GM23338 (cell line): Measurements from ENCODE around the gene C2. TPM values are rescaled to one million over a fixed set of nuclear protein-coding genes. Genes with fewer than 3 reads are reported as not detected.

Experiments
- ATAC-seq: fragments of 200-7000 bp; cut with Tn5 transposase; 3 replicates; pipeline ENCODE4 v1.9.1; 2020
- DNase-seq: peaks from one replicate; pipeline ENCODE4 v3.0.0-alpha.2; 2015; ENCODE audit warnings: low spot score
- H2AFZ ChIP-seq: fragments of 200-600 bp; sonication (generic); 2 replicates; pipeline ENCODE4 v1.8.0; 2016; ENCODE audit warnings: antibody characterized with exemption, mild to moderate bottlenecking, moderate library complexity
- H3F3A ChIP-seq: fragments of 200-600 bp; sonication (generic); replicated peaks from 2 replicates; pipeline ENCODE4 v1.8.0; 2017; ENCODE audit warnings: antibody characterized with exemption, mixed run types, low read depth
- H3K27ac ChIP-seq: fragments of 200-600 bp; sonication (generic); 2 replicates; pipeline ENCODE4 v1.6.1; 2016; ENCODE audit warnings: low read depth
- H3K27me3 ChIP-seq: fragments of 200-600 bp; sonication (generic); 2 replicates; pipeline ENCODE4 v1.8.0; 2016; ENCODE audit warnings: mild to moderate bottlenecking, mixed run types, moderate library complexity; ENCODE audit not compliant: insufficient read depth
- H3K36me3 ChIP-seq: fragments of 200-600 bp; sonication (generic); 2 replicates; pipeline ENCODE4 v1.8.0; 2016; ENCODE audit warnings: mild to moderate bottlenecking; ENCODE audit not compliant: insufficient read depth
- H3K4me1 ChIP-seq: fragments of 200-600 bp; sonication (generic); 2 replicates; pipeline ENCODE4 v1.8.0; 2016; ENCODE audit warnings: mild to moderate bottlenecking, moderate library complexity; ENCODE audit not compliant: insufficient read depth
- H3K4me2 ChIP-seq: fragments of 200-600 bp; sonication (generic); 2 replicates; pipeline ENCODE4 v1.7.1; 2017; ENCODE audit warnings: mixed run types
- H3K4me3 ChIP-seq: fragments of 200-600 bp; sonication (generic); 2 replicates; pipeline ENCODE4 v1.6.1; 2016; ENCODE audit warnings: mixed run types
- H3K79me2 ChIP-seq: fragments of 200-600 bp; sonication (generic); replicated peaks from 2 replicates; pipeline ENCODE4 v1.8.0; 2017; ENCODE audit warnings: mild to moderate bottlenecking; ENCODE audit not compliant: insufficient read depth
- H3K9me2 ChIP-seq: fragments of 200-600 bp; sonication (generic); 2 replicates; pipeline ENCODE4 v1.8.0; 2017; ENCODE audit not compliant: insufficient read depth
- H4K20me1 ChIP-seq: fragments of 200-600 bp; sonication (generic); replicated peaks from 2 replicates; pipeline ENCODE4 v1.8.0; 2017; ENCODE audit warnings: mild to moderate bottlenecking; ENCODE audit not compliant: insufficient read depth
- H3K27ac Mint-ChIP-seq: 2 replicates; pipeline ENCODE4 v1.8.0; 2020; ENCODE audit warnings: inconsistent platforms, mild to moderate bottlenecking, moderate library complexity, mixed read lengths
- H3K27me3 Mint-ChIP-seq: 3 replicates; pipeline ENCODE4 v1.8.0; 2022; ENCODE audit warnings: low read depth, mild to moderate bottlenecking, moderate library complexity, mixed read lengths, inconsistent platforms; ENCODE audit not compliant: insufficient read depth, poor library complexity
- H3K36me3 Mint-ChIP-seq: 3 replicates; pipeline ENCODE4 v1.8.0; 2021; ENCODE audit warnings: low read depth, mild to moderate bottlenecking, inconsistent platforms, moderate library complexity, mixed read lengths
- H3K4me1 Mint-ChIP-seq: 3 replicates; pipeline ENCODE4 v1.8.0; 2020; ENCODE audit warnings: mild to moderate bottlenecking, inconsistent platforms, mixed read lengths
- H3K4me3 Mint-ChIP-seq: 3 replicates; pipeline ENCODE4 v1.8.0; 2021; ENCODE audit warnings: moderate library complexity, mild to moderate bottlenecking, inconsistent platforms, mixed read lengths
- H3K9me3 Mint-ChIP-seq: 3 replicates; pipeline ENCODE4 v1.8.0; 2020; ENCODE audit warnings: moderate library complexity, mild to moderate bottlenecking, inconsistent platforms, mixed read lengths
- CREB1 ChIP-seq: fragments of 250-450 bp; sonication (Bioruptor Pico); IDR thresholded peaks from 2 replicates; pipeline ENCODE4 v1.5.0; 2020; ENCODE audit warnings: low read depth, mild to moderate bottlenecking, moderate library complexity
- CTCF ChIP-seq, 2 experiments: fragments of 200-600 bp in 1 of 2; sonication (generic) in 1 of 2; conservative IDR thresholded peaks; 2 replicates each; pipeline versions ENCODE4 v1.5.1 to v1.6.1; 2016 to 2017; ENCODE audit warnings: antibody characterized with exemption in 2 of 2, low read depth in 2 of 2, mild to moderate bottlenecking in 2 of 2, moderate library complexity in 1 of 2
- JUNB ChIP-seq: IDR thresholded peaks from one replicate; pipeline ENCODE4 v1.6.1; 2016; ENCODE audit warnings: antibody characterized with exemption; ENCODE audit not compliant: unreplicated experiment
- ZNF462 ChIP-seq: fragments of 250-450 bp; sonication (Bioruptor Pico); IDR thresholded peaks from 2 replicates; pipeline ENCODE4 v1.5.0; 2020; ENCODE audit warnings: mild to moderate bottlenecking, moderate library complexity
- polyA plus RNA-seq: library from polyadenylated mRNA; unstranded; fragments of >200 nt; fragmentation: Nextera tagmentation; extraction: Ambion mirVana; gene quantifications from 2 replicates; pipeline ENCODE4 v1.2.1, GENCODE V29; 2016
- total RNA-seq: library from RNA; depleted of rRNA; stranded (reverse); fragments of >200 nt; shearing (Covaris generic); gene quantifications from 2 replicates; pipeline ENCODE4 v1.2.3, GENCODE V29; 2014
- TF ChIP-seq, protein P1 (sequence below): IDR thresholded peaks from one replicate; pipeline ENCODE4 v1.6.1; 2018; ENCODE audit warnings: antibody characterized with exemption; ENCODE audit not compliant: unreplicated experiment

The C2 gene
- total and polyA plus RNA-seq, 2 experiments from 2014 or later, result 0.16 to 1.7 TPM

DNA sequence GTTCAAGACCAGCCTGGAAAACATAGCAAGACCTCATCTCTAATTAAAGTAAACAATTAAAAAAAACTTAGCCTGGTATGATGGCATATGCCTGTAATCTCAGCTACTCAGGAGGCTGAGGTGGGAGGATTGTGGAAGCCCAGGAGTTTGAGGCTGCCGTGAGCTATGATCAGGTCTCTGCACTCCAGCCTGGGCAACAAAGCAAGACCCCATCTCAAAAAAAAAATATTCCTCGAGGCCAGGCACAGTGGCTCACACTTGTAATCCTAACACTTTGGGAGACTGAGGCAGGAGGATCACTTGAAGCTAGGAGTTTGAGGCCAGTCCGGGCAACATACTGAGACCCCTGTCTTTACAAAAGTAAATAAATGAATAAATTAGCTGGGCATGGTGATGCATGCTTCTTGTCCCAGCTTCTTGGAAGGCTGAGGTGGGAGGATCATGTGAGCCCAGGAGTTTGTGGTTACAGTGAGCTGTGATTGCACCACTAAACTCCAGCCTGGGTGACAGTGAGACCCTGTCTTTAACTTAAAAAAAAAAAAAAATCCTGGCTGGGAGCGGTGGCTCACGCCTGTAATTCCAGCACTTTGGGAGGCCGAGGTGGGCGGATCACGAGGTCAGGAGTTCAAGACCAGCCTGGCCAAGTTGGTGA is 9.3 kb upstream of the C2 start:
- Mint-ChIP-seq H3K36me3 (no peaks in the 10 kb centered on the region), H3K4me3 (no peak overlapping the region), H3K27ac (no peak overlapping the region), H3K27me3 (peaks cover 6% of the 10 kb centered on the region), H3K4me1 (no peaks in the 10 kb centered on the region; the same call in 2 of the 3 replicates), H3K9me3 (no peaks in the 10 kb centered on the region)
- no peak overlapping the region for H2AFZ ChIP-seq
- H3K27me3 ChIP-seq, result no peaks in the 10 kb centered on the region
- H3K36me3 ChIP-seq, result no peaks in the 10 kb centered on the region
- H3F3A ChIP-seq, result no peaks in the 10 kb centered on the region
- ATAC-seq (no peak), DNase-seq (no peak)
- H4K20me1 ChIP-seq, result no peaks in the 10 kb centered on the region
- H3K9me2 ChIP-seq, result no peaks in the 10 kb centered on the region
- H3K4me1 ChIP-seq, result no peaks in the 10 kb centered on the region
- no peak overlapping the region for H3K27ac ChIP-seq
- no peaks in the 10 kb centered on the region for H3K79me2 ChIP-seq
- H3K4me3 ChIP-seq, result no peak overlapping the region
- no peak overlapping the region for H3K4me2 ChIP-seq
- TF ChIP-seq ZNF462 (CRISPR knock-in tag) (no peak), JUNB (no peak), CTCF (conservative IDR thresholded peaks at IDR 0.05; ENCODE audit: low read depth in 2 of 2) (no peak), CREB1 (CRISPR knock-in tag) (no peak)
- TF ChIP-seq, protein P1, sequence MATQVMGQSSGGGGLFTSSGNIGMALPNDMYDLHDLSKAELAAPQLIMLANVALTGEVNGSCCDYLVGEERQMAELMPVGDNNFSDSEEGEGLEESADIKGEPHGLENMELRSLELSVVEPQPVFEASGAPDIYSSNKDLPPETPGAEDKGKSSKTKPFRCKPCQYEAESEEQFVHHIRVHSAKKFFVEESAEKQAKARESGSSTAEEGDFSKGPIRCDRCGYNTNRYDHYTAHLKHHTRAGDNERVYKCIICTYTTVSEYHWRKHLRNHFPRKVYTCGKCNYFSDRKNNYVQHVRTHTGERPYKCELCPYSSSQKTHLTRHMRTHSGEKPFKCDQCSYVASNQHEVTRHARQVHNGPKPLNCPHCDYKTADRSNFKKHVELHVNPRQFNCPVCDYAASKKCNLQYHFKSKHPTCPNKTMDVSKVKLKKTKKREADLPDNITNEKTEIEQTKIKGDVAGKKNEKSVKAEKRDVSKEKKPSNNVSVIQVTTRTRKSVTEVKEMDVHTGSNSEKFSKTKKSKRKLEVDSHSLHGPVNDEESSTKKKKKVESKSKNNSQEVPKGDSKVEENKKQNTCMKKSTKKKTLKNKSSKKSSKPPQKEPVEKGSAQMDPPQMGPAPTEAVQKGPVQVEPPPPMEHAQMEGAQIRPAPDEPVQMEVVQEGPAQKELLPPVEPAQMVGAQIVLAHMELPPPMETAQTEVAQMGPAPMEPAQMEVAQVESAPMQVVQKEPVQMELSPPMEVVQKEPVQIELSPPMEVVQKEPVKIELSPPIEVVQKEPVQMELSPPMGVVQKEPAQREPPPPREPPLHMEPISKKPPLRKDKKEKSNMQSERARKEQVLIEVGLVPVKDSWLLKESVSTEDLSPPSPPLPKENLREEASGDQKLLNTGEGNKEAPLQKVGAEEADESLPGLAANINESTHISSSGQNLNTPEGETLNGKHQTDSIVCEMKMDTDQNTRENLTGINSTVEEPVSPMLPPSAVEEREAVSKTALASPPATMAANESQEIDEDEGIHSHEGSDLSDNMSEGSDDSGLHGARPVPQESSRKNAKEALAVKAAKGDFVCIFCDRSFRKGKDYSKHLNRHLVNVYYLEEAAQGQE, result no peak
